Measurements from ENCODE around the gene BCL2L1. TPM values are rescaled to one million over a fixed set of nuclear protein-coding genes. Genes with fewer than 3 reads are reported as not detected.

Gene BCL2L1
- total RNA-seq, 1 donor from 2014 or later: 60.4 TPM

DNA sequence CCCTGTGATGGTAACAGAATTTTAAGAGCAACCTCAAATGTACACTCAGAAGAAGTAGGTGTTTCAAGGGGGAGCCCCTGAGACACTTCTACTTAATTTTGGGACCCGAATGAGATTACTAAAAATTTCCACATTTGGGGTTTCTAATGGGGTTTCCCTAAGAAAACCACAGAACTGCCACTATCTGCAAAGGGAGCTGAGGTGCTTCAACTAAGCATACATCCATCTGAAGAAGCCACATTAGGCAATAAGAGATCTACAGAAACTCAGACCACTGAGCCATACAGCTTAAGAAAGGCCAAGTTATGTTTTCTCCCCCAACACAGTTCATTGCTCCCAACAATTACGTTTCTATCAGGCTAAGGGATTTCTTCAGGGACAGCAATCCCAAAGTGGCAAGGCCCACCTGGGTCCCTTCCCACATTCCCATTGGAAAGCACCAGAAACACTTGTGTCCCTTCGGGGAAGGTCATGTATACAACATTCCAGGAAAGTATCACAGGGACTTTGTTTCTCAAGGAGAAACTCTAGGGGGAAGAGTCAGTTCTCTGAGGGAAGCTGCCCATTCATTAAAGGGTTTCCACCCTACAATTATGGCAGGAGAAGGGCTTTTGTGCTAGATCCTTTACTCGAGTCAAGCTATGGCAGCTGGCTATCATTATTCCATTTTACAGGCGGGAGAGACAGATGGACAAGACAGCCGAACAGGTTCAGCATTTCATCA is 5.0 kb downstream of the BCL2L1 start:
- no peaks in the 10 kb centered on the region for H3K27me3 Mint-ChIP-seq
- CTCF ChIA-PET: interaction anchor here (1.0 to 5.7 kb wide), 3 partner anchors 33 to 56 kb away, joined by 3 to 50 read pairs (median 8); no protein-coding TSS in a partner anchor
- DNase-seq: no peak
- H3K36me3 Mint-ChIP-seq (ENCODE audit: low read depth): peaks cover 81% of the 10 kb centered on the region
- TF ChIP-seq, protein P1, sequence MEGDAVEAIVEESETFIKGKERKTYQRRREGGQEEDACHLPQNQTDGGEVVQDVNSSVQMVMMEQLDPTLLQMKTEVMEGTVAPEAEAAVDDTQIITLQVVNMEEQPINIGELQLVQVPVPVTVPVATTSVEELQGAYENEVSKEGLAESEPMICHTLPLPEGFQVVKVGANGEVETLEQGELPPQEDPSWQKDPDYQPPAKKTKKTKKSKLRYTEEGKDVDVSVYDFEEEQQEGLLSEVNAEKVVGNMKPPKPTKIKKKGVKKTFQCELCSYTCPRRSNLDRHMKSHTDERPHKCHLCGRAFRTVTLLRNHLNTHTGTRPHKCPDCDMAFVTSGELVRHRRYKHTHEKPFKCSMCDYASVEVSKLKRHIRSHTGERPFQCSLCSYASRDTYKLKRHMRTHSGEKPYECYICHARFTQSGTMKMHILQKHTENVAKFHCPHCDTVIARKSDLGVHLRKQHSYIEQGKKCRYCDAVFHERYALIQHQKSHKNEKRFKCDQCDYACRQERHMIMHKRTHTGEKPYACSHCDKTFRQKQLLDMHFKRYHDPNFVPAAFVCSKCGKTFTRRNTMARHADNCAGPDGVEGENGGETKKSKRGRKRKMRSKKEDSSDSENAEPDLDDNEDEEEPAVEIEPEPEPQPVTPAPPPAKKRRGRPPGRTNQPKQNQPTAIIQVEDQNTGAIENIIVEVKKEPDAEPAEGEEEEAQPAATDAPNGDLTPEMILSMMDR (IDR thresholded peaks at IDR 0.05): no peak
- peak overlapping the region; percentile 82 for H3K4me3 Mint-ChIP-seq
- POLR2A ChIA-PET: interaction anchor here (0.6 to 5.4 kb wide), 8 partner anchors 11 to 171 kb away, joined by 3 to 45 read pairs (median 4); no protein-coding TSS in a partner anchor
- H3K27ac Mint-ChIP-seq: peak overlapping the region; percentile 93
- no peaks in the 10 kb centered on the region for H3K9me3 Mint-ChIP-seq
- ATAC-seq (ENCODE audit: low read depth): peak; percentile 79
- intact Hi-C loops (cut with micrococcal nuclease): loop anchor here (1.0 kb wide), 3 partner anchors 12 to 33 kb away; partner anchors contain the start of gene TPX2
- H3K4me1 Mint-ChIP-seq: peaks cover 82% of the 10 kb centered on the region

DNA sequence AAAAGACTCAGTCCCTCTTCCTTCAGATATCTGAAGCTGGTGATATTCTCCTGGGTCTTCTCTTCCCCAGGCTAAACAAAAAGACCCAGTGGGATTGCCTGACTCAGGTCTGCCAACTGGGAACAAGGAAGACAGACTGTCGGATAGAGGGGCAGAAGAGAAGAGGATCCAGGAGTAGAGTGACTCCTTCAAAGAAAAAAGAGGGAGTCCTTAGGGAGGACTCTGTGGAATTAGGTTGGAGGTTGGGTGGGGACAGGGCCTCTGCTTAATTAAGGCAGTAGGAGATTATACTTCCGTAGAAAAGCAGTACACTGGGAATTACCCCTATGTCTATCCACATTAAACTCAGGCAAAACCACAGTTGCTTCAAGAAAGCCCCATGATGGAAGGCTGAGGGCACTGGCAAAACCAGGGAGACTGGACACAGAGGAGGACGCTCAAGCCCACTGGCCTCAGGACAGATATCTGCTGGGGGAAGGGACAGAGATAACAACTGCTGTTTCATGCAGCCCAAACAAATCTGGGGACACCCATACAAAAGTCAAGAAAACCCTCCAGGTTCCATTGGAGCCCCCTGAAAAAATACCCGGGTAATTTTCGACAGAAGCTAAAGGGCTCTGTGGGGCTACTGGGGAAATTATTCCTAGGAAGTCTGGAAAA is 5.7 kb downstream of the BCL2L1 start:
- intact Hi-C loops (cut with micrococcal nuclease): loop anchor here (1.0 kb wide), 3 partner anchors 12 to 33 kb away; partner anchors contain the start of gene TPX2
- ATAC-seq (ENCODE audit: low read depth): peak; percentile 25
- H3K36me3 Mint-ChIP-seq (ENCODE audit: low read depth): peaks cover 79% of the 10 kb centered on the region
- peaks cover 80% of the 10 kb centered on the region for H3K4me1 Mint-ChIP-seq
- no peak for DNase-seq
- ChIA-PET POLR2A (interaction anchor here (0.7 to 5.4 kb wide), 8 partner anchors 12 to 170 kb away, joined by 3 to 45 read pairs (median 4); no protein-coding TSS in a partner anchor), CTCF (interaction anchor here (1.0 to 5.7 kb wide), 3 partner anchors 33 to 55 kb away, joined by 3 to 50 read pairs (median 8); no protein-coding TSS in a partner anchor)
- H3K27me3 Mint-ChIP-seq: no peaks in the 10 kb centered on the region
- TF ChIP-seq, protein P1 (IDR thresholded peaks at IDR 0.05): no peak
- no peaks in the 10 kb centered on the region for H3K9me3 Mint-ChIP-seq
- H3K27ac Mint-ChIP-seq: peak overlapping the region; percentile 93
- H3K4me3 Mint-ChIP-seq: peak overlapping the region; percentile 82

DNA sequence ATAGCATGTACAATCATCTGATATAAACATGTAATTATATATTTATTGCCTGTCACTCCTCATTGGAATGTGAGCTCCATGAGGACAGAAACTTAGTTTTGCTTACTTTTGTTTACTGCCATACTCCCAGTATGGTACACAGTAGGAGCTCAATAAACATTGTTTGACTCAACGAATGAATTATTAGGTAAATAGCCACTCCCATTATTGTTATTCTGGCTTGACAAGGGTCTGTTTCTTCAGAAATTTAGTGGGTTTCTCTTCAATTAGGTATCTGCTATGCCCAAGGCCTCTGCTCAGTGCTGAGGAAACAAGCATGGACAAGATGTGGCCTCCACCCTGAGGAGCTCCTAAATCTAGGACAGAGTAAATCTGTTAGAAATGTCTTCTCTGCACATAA is 6.3 kb downstream of the BCL2L1 start:
- Mint-ChIP-seq H3K27me3 (no peaks in the 10 kb centered on the region), H3K4me1 (peaks cover 75% of the 10 kb centered on the region), H3K4me3 (peak overlapping the region; percentile 82), H3K36me3 (ENCODE audit: low read depth) (peaks cover 80% of the 10 kb centered on the region), H3K9me3 (no peaks in the 10 kb centered on the region), H3K27ac (peak overlapping the region; percentile 93)
- intact Hi-C loops (cut with micrococcal nuclease): no loop called here
- POLR2A ChIA-PET: interaction anchor here (0.9 to 5.4 kb wide), 4 partner anchors 11 to 55 kb away, joined by 3 to 45 read pairs (median 13); no protein-coding TSS in a partner anchor
- no peak for DNase-seq
- ATAC-seq (ENCODE audit: low read depth): no peak
- TF ChIP-seq, protein P1 (IDR thresholded peaks at IDR 0.05): no peak
- CTCF ChIA-PET: interaction anchor here (5.7 kb wide), 1 partner anchor 55 kb away, joined by 50 read pairs; no protein-coding TSS in a partner anchor

DNA sequence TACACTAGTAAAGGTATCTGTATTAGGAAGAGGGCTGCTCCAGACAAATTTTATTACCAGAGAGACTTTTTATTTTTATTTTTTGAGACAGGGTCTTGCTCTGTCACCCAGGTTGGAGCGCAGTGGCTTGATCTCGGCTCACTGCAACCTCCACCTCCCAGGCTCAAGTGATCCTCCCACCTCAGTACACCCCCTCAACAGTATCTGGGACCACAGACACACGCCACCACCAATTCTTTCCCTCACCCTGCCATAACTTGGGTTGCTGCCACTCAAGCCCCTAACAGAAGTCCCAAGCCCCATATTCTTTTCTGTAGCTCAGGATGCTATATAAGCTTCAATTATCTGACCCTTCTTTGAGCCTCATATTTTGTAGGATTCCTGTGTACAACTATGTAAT is 6.9 kb downstream of the BCL2L1 start:
- H3K27me3 Mint-ChIP-seq: no peaks in the 10 kb centered on the region
- ATAC-seq (ENCODE audit: low read depth) (no peak), DNase-seq (no peak)
- POLR2A ChIA-PET: interaction anchor here (0.9 to 5.4 kb wide), 3 partner anchors 11 to 41 kb away, joined by 3 to 45 read pairs (median 14); no protein-coding TSS in a partner anchor
- H3K4me1 Mint-ChIP-seq: peaks cover 75% of the 10 kb centered on the region
- no peaks in the 10 kb centered on the region for H3K9me3 Mint-ChIP-seq
- H3K36me3 Mint-ChIP-seq (ENCODE audit: low read depth): peaks cover 81% of the 10 kb centered on the region
- H3K4me3 Mint-ChIP-seq: peak overlapping the region; percentile 32
- intact Hi-C loops (cut with micrococcal nuclease): no loop called here
- peak overlapping the region; percentile 93 for H3K27ac Mint-ChIP-seq
- CTCF ChIA-PET: interaction anchor here (5.7 kb wide), 1 partner anchor 54 kb away, joined by 50 read pairs; no protein-coding TSS in a partner anchor
- TF ChIP-seq, protein P1 (IDR thresholded peaks at IDR 0.05): no peak

Data from activated B cell treated with CpG ODN at 0.5 μM for 24 hours (primary cell).